ENCODE results near the gene CGAS.
"Not testable (repeated sequence)": the region's sequence is repeated elsewhere in the genome, so short reads cannot be mapped to it uniquely, and the experiment has no call there.

The CGAS gene

DNA sequence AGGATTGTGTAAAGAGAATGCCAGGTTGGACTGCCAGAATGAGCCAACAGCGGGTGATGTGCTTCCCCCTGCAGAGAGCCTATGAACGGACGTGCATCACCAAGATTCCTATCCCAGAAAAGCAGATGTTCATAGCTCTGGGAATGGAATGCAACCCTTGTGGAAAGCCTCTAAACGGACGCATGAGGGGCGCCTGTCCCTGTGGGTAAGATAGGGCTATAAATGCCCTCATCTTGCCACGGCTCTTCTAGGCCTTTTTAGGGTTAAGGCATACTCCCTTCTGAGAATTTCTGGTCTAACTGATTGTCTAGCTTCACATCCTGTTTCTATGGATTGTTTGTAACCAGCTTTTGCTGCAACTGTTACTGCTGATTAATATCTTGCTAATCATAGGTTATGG, 7.4 kb upstream of the CGAS start:
- H3K9ac ChIP-seq (ENCODE audit: low read length); H3K27ac ChIP-seq (ENCODE audit: low read depth, low read length); H3K36me3 ChIP-seq (ENCODE audit: control insufficient read depth, insufficient read depth, low read length); H3K9me3 ChIP-seq (ENCODE audit: control insufficient read depth, insufficient read depth, low read depth, low read length); H3K4me3 ChIP-seq (ENCODE audit: low read depth, low read length); H3K4me1 ChIP-seq (ENCODE audit: control insufficient read depth, insufficient read depth, low read length); H3K27me3 ChIP-seq (ENCODE audit: control insufficient read depth, insufficient read depth, low read length): not testable (repeated sequence)

DNA sequence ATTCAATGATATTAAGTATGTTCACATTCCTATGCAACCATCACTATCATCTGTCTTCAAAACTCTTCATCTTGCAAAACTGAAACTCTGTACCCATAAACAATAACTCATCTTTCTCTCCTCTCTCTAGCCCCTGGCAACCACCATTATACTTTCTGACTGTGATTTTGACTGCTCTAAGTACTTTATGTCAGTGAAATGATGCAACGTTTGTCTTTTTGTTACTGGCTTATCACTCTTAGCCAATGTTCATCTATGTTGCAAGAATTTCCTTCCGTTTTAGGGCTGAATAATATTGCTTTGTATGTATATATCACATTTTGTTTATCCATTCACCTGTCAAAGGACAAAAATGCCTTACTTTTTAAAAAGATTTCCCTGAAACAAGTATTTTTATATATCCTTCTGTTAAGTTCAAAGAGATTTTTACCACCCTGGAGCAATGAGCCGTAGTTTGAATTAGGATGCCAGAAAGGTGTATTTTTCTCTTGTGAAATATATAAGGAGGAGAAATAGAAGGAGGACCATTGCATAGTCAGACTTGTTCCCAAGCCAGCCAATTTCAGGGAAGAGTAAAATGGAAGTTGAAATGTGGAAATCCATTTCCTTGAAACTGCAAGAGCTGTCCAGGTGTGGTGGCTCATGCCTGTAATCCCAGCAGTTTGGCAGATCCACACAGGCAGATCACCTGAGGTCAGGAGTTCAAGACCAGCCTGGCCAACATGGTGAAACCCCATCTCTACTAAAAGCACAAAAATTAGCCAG, 4.0 kb upstream of the CGAS start:
- no peak overlapping the region for H3K27ac ChIP-seq (ENCODE audit: low read depth, low read length)
- no peak overlapping the region for H3K4me3 ChIP-seq (ENCODE audit: low read depth, low read length)
- H3K9me3 ChIP-seq (ENCODE audit: control insufficient read depth, insufficient read depth, low read depth, low read length), result no peaks in the 10 kb centered on the region
- no peaks in the 10 kb centered on the region for H3K4me1 ChIP-seq (ENCODE audit: control insufficient read depth, insufficient read depth, low read length)
- no peak overlapping the region for H3K9ac ChIP-seq (ENCODE audit: low read length)
- H3K36me3 ChIP-seq (ENCODE audit: control insufficient read depth, insufficient read depth, low read length), result no peaks in the 10 kb centered on the region
- peaks cover 13% of the 10 kb centered on the region; the same call in 1 of the 2 replicates for H3K27me3 ChIP-seq (ENCODE audit: control insufficient read depth, insufficient read depth, low read length)

DNA sequence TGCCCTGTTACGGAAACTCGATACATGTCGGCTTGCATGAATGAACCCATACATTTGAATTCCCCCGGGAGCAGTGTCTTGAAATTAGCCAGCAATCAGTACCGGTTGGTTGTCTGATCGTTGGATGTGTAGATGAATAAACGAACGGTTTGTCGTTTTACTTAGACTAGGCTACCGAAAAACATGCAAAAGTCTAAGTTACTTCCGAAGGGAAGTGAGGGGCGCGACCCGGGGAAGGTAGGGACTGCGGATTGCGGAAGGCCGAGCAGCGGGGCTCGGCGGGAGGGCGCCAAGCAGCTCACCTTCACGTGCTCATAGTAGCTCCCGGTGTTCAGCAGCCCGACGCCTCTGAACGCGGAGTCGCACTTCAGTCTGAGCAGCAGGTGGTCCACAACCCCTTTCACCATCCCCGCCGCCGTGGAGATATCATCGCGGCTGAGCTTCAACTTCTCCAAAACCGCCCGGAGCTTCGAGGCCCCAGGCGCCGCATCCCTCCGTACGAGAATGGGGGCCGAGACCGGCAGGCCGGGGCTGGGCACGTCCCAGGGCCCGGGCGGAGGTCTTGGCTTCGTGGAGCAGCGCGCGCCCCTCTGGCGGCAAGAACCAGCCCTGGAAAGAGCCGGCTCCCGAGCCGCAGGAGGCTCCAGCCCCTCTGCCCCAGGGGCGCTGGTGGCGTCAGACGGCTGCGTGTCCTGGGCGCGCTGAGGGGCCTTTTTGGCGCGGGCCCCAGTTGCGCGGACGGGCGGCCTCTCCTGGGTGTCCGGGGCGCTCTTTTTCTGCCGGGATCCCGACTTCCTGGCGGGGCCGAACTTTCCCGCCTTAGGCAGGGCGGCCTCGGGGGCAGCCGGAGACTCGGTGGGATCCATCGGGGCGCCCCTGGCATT, 632 bp downstream of the CGAS start:
- no peaks in the 10 kb centered on the region for H3K36me3 ChIP-seq (ENCODE audit: control insufficient read depth, insufficient read depth, low read length)
- H3K9ac ChIP-seq (ENCODE audit: low read length), result peak overlapping the region; percentile 33
- H3K9me3 ChIP-seq (ENCODE audit: control insufficient read depth, insufficient read depth, low read depth, low read length), result no peaks in the 10 kb centered on the region
- peak overlapping the region; percentile 44 for H3K4me3 ChIP-seq (ENCODE audit: low read depth, low read length)
- no peaks in the 10 kb centered on the region for H3K4me1 ChIP-seq (ENCODE audit: control insufficient read depth, insufficient read depth, low read length)
- H3K27me3 ChIP-seq (ENCODE audit: control insufficient read depth, insufficient read depth, low read length), result peaks cover 15% of the 10 kb centered on the region; the same call in 1 of the 2 replicates
- H3K27ac ChIP-seq (ENCODE audit: low read depth, low read length), result no peak overlapping the region

DNA sequence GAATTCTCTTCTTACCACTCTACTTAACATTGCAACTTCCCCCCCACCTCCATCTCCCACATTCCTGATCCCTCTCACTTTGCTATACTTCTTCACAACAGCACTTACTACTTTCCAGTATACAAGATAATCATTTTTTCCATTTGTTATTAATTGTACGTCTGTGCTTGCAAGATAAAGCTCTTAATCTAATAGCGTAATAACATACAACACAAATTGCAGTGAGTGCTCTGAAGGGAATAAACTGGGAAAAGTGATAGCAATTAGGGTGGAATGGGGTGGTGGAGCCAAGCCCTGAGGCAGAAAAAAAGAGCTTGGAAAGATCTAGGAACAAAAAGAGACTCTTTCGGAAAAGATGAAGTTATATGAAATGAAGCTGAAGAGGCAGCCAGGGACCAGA, 8.5 kb downstream of the CGAS start:
- Histone ChIP-seq H3K27me3 (ENCODE audit: control insufficient read depth, insufficient read depth, low read length) (no peaks in the 10 kb centered on the region), H3K9me3 (ENCODE audit: control insufficient read depth, insufficient read depth, low read depth, low read length) (no peaks in the 10 kb centered on the region), H3K4me1 (ENCODE audit: control insufficient read depth, insufficient read depth, low read length) (no peaks in the 10 kb centered on the region), H3K36me3 (ENCODE audit: control insufficient read depth, insufficient read depth, low read length) (no peaks in the 10 kb centered on the region; the same call in 1 of the 2 replicates), H3K4me3 (ENCODE audit: low read depth, low read length) (no peak overlapping the region), H3K27ac (ENCODE audit: low read depth, low read length) (no peak overlapping the region), H3K9ac (ENCODE audit: low read length) (no peak overlapping the region)

DNA sequence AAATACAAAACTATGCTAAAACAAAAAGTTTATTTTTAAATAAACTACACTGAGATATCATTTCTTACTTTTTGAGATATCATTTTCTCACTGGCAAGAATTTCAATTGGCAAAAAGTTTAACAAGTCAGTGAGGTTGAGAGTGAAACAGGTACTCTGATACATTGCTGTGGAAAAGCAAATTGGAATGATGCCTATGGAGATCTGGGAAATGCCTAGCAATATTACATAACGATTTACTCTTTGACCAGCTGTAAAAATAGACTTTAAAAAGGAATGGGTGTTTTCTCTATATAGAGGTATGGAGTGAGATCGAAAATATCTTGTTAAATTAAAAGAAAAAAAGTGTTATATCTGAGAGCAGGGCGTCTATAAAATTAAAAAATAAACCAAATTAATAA, 16.9 kb downstream of the CGAS start:
- H3K4me3 ChIP-seq (ENCODE audit: low read depth, low read length), result no peak overlapping the region
- no peaks in the 10 kb centered on the region for H3K9me3 ChIP-seq (ENCODE audit: control insufficient read depth, insufficient read depth, low read depth, low read length)
- H3K36me3 ChIP-seq (ENCODE audit: control insufficient read depth, insufficient read depth, low read length), result no peaks in the 10 kb centered on the region; the same call in 1 of the 2 replicates
- no peak overlapping the region for H3K27ac ChIP-seq (ENCODE audit: low read depth, low read length)
- no peaks in the 10 kb centered on the region for H3K4me1 ChIP-seq (ENCODE audit: control insufficient read depth, insufficient read depth, low read length)
- H3K27me3 ChIP-seq (ENCODE audit: control insufficient read depth, insufficient read depth, low read length), result no peaks in the 10 kb centered on the region
- no peak overlapping the region for H3K9ac ChIP-seq (ENCODE audit: low read length)

DNA sequence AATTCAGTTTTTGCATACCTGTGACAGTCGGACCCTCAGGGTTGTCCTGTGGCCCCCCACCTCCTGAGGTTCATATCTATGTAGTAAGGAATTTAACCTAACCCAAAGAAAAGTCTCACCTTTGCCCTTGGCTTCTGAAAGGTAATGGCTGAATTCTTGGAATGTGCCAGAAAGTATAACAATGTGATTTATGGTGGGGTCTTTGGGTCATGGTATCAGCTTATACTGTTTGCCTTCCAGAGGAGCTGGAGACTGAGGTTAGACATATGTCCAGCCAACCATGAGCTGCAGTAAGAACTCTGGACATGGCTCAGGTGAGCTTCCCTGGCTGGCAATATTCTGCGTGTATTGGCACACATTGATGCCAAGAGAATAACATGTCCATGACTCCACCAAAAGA, 30.6 kb downstream of the CGAS start:
- Histone ChIP-seq H3K36me3 (ENCODE audit: control insufficient read depth, insufficient read depth, low read length) (no peaks in the 10 kb centered on the region), H3K27me3 (ENCODE audit: control insufficient read depth, insufficient read depth, low read length) (no peaks in the 10 kb centered on the region), H3K27ac (ENCODE audit: low read depth, low read length) (no peak overlapping the region), H3K4me3 (ENCODE audit: low read depth, low read length) (no peak overlapping the region), H3K9me3 (ENCODE audit: control insufficient read depth, insufficient read depth, low read depth, low read length) (no peaks in the 10 kb centered on the region), H3K4me1 (ENCODE audit: control insufficient read depth, insufficient read depth, low read length) (no peaks in the 10 kb centered on the region), H3K9ac (ENCODE audit: low read length) (no peak overlapping the region)

DNA sequence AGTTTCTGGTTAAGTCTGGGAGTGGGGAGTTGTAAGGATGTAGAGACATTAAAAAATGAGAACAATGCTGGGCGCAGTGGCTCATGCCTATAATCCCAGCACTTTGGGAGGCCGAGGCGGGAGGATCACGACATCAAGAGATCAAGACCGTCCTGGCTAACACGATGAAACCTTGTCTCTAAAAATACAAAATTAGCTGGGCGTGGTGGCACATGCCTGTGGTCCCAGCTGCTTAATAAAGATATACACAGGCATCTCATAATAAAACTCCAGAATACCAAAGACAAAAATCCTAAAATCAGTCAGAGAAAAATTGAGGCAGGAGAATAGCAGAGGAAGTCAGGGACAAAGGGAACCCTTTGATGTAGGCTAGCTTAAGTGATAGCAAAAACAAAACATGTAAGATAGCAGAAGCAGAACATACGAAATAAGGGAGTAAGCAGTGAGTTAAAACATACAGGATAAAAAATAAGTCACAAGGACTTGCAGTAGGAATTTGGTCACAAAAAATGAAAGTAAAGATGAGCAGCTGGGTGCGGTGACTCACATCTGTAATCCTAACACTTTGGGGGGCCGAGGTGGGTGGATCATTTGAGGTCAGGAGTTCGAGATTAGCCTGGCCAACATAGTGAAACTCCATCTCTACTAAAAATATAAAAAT, 33.9 kb downstream of the CGAS start:
- H3K27me3 ChIP-seq (ENCODE audit: control insufficient read depth, insufficient read depth, low read length), result no peaks in the 10 kb centered on the region
- no peaks in the 10 kb centered on the region for H3K4me1 ChIP-seq (ENCODE audit: control insufficient read depth, insufficient read depth, low read length)
- H3K27ac ChIP-seq (ENCODE audit: low read depth, low read length), result no peak overlapping the region
- H3K9ac ChIP-seq (ENCODE audit: low read length), result no peak overlapping the region
- H3K36me3 ChIP-seq (ENCODE audit: control insufficient read depth, insufficient read depth, low read length), result no peaks in the 10 kb centered on the region
- H3K9me3 ChIP-seq (ENCODE audit: control insufficient read depth, insufficient read depth, low read depth, low read length), result no peaks in the 10 kb centered on the region
- H3K4me3 ChIP-seq (ENCODE audit: low read depth, low read length), result no peak overlapping the region

DNA sequence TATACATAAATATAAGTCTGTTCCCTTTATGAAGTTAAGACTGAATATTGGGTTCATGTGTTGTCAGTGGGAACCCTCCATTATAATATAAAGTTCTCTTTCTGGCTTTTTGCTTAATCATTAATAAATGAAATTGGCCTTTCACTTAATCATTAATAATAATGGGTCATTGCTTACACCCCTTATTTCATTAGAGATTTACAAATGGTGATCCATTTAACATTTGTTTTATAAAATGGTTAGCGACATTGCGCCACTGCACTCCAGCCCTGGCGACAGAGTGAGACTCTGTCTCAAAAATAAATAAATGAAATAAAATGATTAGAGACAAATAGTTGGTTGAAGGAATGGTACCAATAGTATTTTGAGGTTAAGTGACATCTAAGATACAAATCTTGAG, 39.0 kb downstream of the CGAS start:
- Histone ChIP-seq H3K9me3 (ENCODE audit: control insufficient read depth, insufficient read depth, low read depth, low read length) (no peaks in the 10 kb centered on the region), H3K4me1 (ENCODE audit: control insufficient read depth, insufficient read depth, low read length) (no peaks in the 10 kb centered on the region), H3K36me3 (ENCODE audit: control insufficient read depth, insufficient read depth, low read length) (no peaks in the 10 kb centered on the region), H3K9ac (ENCODE audit: low read length) (no peak overlapping the region), H3K27ac (ENCODE audit: low read depth, low read length) (no peak overlapping the region), H3K27me3 (ENCODE audit: control insufficient read depth, insufficient read depth, low read length) (no peaks in the 10 kb centered on the region), H3K4me3 (ENCODE audit: low read depth, low read length) (no peak overlapping the region)

DNA sequence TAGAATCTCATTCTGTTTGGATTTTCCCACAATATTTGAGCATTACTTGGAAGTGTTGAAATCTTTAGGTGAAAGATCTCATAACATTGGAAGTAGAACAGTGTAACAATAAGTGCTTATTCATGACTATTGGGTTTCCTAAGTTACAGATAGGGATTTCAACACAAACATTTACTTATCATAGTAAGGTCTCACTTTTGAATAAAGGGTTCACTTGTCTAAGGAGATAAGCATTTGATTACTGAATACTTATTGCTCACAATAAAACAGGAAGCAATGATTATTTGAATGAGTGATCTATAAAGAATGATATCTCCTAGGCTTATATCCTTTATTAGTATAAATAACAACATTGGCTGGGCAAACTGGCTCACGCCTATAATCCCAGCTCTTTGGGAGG, 42.7 kb downstream of the CGAS start:
- H3K4me1 ChIP-seq (ENCODE audit: control insufficient read depth, insufficient read depth, low read length), result no peaks in the 10 kb centered on the region
- no peak overlapping the region for H3K9ac ChIP-seq (ENCODE audit: low read length)
- no peaks in the 10 kb centered on the region for H3K36me3 ChIP-seq (ENCODE audit: control insufficient read depth, insufficient read depth, low read length)

DNA sequence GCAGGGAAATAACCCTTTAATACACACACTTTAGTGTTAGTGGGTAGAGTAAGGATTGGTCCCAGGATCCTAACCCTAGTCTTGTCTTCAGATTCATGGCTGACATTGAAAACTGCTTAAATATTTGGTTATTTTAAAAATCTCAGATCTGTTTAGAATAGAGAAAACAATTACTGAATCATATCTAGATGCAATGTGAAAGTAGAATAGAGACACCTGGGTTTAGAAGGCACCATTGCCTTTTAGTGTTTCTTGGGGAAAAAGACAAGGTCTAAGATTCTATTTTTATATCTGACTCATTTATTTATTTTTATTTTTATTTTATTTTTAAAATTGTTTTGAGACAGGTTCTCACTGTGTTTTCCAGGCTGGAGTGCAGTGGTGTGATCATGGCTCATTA, 51.4 kb downstream of the CGAS start:
- Histone ChIP-seq H3K27ac (ENCODE audit: low read depth, low read length) (no peak overlapping the region), H3K4me1 (ENCODE audit: control insufficient read depth, insufficient read depth, low read length) (no peaks in the 10 kb centered on the region), H3K9me3 (ENCODE audit: control insufficient read depth, insufficient read depth, low read depth, low read length) (no peaks in the 10 kb centered on the region), H3K36me3 (ENCODE audit: control insufficient read depth, insufficient read depth, low read length) (no peaks in the 10 kb centered on the region), H3K9ac (ENCODE audit: low read length) (no peak overlapping the region), H3K4me3 (ENCODE audit: low read depth, low read length) (no peak overlapping the region), H3K27me3 (ENCODE audit: control insufficient read depth, insufficient read depth, low read length) (no peaks in the 10 kb centered on the region)

More for the DNA sequence above, 42.7 kb downstream of the CGAS start:
- Histone ChIP-seq H3K27ac (ENCODE audit: low read depth, low read length) (no peak overlapping the region), H3K27me3 (ENCODE audit: control insufficient read depth, insufficient read depth, low read length) (no peaks in the 10 kb centered on the region), H3K4me3 (ENCODE audit: low read depth, low read length) (no peak overlapping the region), H3K9me3 (ENCODE audit: control insufficient read depth, insufficient read depth, low read depth, low read length) (no peaks in the 10 kb centered on the region)

DNA sequence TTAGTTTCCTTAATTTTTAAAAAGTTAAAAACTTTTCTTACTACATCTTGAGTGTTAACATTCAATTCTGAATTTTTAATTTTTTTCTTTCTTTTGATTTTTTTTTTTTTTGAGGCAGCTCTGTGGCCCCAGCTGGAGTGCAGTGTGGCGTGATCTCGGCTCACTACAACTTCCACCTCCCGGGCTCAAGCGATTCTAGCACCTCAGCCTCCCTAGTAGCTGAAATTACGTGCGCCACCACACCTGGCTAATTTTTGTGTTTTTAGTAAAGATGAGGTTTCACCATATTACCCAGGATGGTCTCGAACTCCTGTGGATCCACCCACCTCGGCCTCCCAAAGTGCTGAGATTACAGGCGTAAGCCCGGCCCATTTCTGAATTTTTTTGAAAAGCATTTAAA, 56.2 kb downstream of the CGAS start:
- H3K36me3 ChIP-seq (ENCODE audit: control insufficient read depth, insufficient read depth, low read length), result no peaks in the 10 kb centered on the region
- no peaks in the 10 kb centered on the region for H3K27me3 ChIP-seq (ENCODE audit: control insufficient read depth, insufficient read depth, low read length)
- H3K9me3 ChIP-seq (ENCODE audit: control insufficient read depth, insufficient read depth, low read depth, low read length), result no peaks in the 10 kb centered on the region
- no peak overlapping the region for H3K27ac ChIP-seq (ENCODE audit: low read depth, low read length)
- H3K4me3 ChIP-seq (ENCODE audit: low read depth, low read length), result no peak overlapping the region
- no peak overlapping the region for H3K9ac ChIP-seq (ENCODE audit: low read length)
- no peaks in the 10 kb centered on the region for H3K4me1 ChIP-seq (ENCODE audit: control insufficient read depth, insufficient read depth, low read length)
